Fibroblast of mammary gland (primary cell): ENCODE measurements around the gene CBLB.

ENCODE experiments used
- DNase-seq: peaks from one replicate; pipeline ENCODE4 v3.0.0-alpha.2; 2010; ENCODE audit warnings: low read depth
- H3K4me3 ChIP-seq: 2 replicates; pipeline ENCODE4 v1.5.1; 2011; ENCODE audit warnings: low read depth, mild to moderate bottlenecking, low read length, moderate library complexity; ENCODE audit not compliant: control insufficient read depth
- CTCF ChIP-seq: conservative IDR thresholded peaks from 2 replicates; pipeline ENCODE4 v1.5.1; 2011; ENCODE audit warnings: low read depth, low read length, inconsistent platforms; ENCODE audit not compliant: control insufficient read depth, insufficient read depth

The CBLB gene

GRCh38 chr3:105793040-105793439, 75.8 kb downstream of the CBLB start:
- DNase-seq: peak; percentile 48
- TF ChIP-seq CTCF: no peak

GRCh38 chr3:105791919-105792786, 76.7 kb downstream of the CBLB start:
- DNase-seq: peak; percentile 100
- TF ChIP-seq CTCF: no peak
- no peak overlapping the region for H3K4me3 ChIP-seq

More at GRCh38 chr3:105793040-105793439, 75.8 kb downstream of the CBLB start:
- no peak overlapping the region for H3K4me3 ChIP-seq

GRCh38 chr3:105791131-105791530, 77.7 kb downstream of the CBLB start:
- H3K4me3 ChIP-seq: no peak overlapping the region
- peak; percentile 95 for DNase-seq
- no peak for TF ChIP-seq CTCF

GRCh38 chr3:105790534-105790933, 78.3 kb downstream of the CBLB start:
- no peak for TF ChIP-seq CTCF
- no peak for DNase-seq
- no peak overlapping the region for H3K4me3 ChIP-seq

GRCh38 chr3:105788593-105788992, 80.2 kb downstream of the CBLB start:
- H3K4me3 ChIP-seq: no peak overlapping the region
- peak; percentile 25 for DNase-seq
- TF ChIP-seq CTCF: no peak

GRCh38 chr3:105787453-105787852, 81.4 kb downstream of the CBLB start:
- DNase-seq: no peak
- no peak for TF ChIP-seq CTCF

More at GRCh38 chr3:105787453-105787852, 81.4 kb downstream of the CBLB start:
- H3K4me3 ChIP-seq: no peak overlapping the region
